HCT116 (cell line): ENCODE results near the gene FTCDNL1.

ENCODE experiments used
- CTCF ChIP-seq, 3 experiments: fragments of 200-600 bp in 1 of 3; sonication (generic) in 1 of 3; IDR thresholded peaks in 2 of 3; conservative IDR thresholded peaks in 1 of 3; 2 replicates each; pipeline ENCODE4 v1.5.1; 2012 to 2017; ENCODE audit warnings: low read depth in 2 of 3, low read length in 2 of 3, antibody characterized with exemption in 1 of 3, borderline replicate concordance in 1 of 3, control low read depth in 1 of 3, mild to moderate bottlenecking in 1 of 3, mixed read lengths in 1 of 3, mixed run types in 1 of 3, moderate library complexity in 1 of 3; ENCODE audit not compliant: insufficient read depth in 1 of 3
- EGR1 ChIP-seq: IDR thresholded peaks from 2 replicates; pipeline ENCODE4 v1.6.1; 2012; ENCODE audit warnings: low read depth
- JUND ChIP-seq: IDR thresholded peaks from 2 replicates; pipeline ENCODE4 v1.6.1; 2012
- SP1 ChIP-seq: IDR thresholded peaks from 2 replicates; pipeline ENCODE4 v1.6.1; 2012; ENCODE audit warnings: low read depth
- ZNF274 ChIP-seq: fragments of 200-500 bp; sonication (Bioruptor generic); IDR thresholded peaks from 2 replicates; pipeline ENCODE4 v1.6.1; 2014; ENCODE audit warnings: mild to moderate bottlenecking, low read depth, low read length, inconsistent platforms

- TF ChIP-seq SP1 (no peak), CTCF (IDR thresholded peaks at IDR 0.05 in 2 of 3, conservative IDR thresholded peaks at IDR 0.05 in 1 of 3; ENCODE audit: borderline replicate concordance in 1 of 3, insufficient read depth in 1 of 3, low read depth in 2 of 3, low read length in 2 of 3) (no peak), EGR1 (no peak), JUND (no peak), ZNF274 (no peak)
Observed at GRCh38 chr2:199797431-199798403, 53.3 kb downstream of the FTCDNL1 start.
